Testis (tissue), 3 donors: Measurements from ENCODE around the gene PRR30. TPM values are rescaled to one million over a fixed set of nuclear protein-coding genes. Genes with fewer than 3 reads are reported as not detected.

Experiments
- DNase-seq: peaks from one replicate; pipeline ENCODE4 v3.0.0-alpha.2; 2019
- H3K27ac ChIP-seq, 2 donors: fragments of 200-600 bp; sonication (generic); one replicate each; pipeline ENCODE4 v1.5.1; 2019
- H3K27me3 ChIP-seq: fragments of 200-600 bp; sonication (generic); one replicate; pipeline ENCODE4 v1.5.1; 2019
- H3K36me3 ChIP-seq: fragments of 200-600 bp; sonication (generic); one replicate; pipeline ENCODE4 v1.5.1; 2017; ENCODE audit warnings: low read depth; ENCODE audit errors: missing control alignments
- H3K4me1 ChIP-seq: fragments of 200-600 bp; sonication (generic); one replicate; pipeline ENCODE4 v1.5.1; 2019
- H3K4me3 ChIP-seq, 2 donors: fragments of 200-600 bp; sonication (generic); one replicate each; pipeline ENCODE4 v1.5.1; 2017 to 2019
- H3K9me3 ChIP-seq: fragments of 200-600 bp; sonication (generic); one replicate; pipeline ENCODE4 v1.5.1; 2017
- POLR2A ChIP-seq: fragments of 450-650 bp; IDR thresholded peaks from one replicate; pipeline ENCODE4 v1.6.1; 2017; ENCODE audit warnings: antibody characterized with exemption, mild to moderate bottlenecking, moderate library complexity
- WGBS, 2 donors: methylation state at CpG; one replicate each; pipeline ENCODE4 v1.1.5; 2018; 5-methylcytosine and 5-hydroxymethylcytosine counted together
- intact Hi-C: fragments of 100-400 bp; cut with DNase I; formaldehyde crosslinking; loops from one replicate; pipeline ENCODE4 v1.15.1; 2023; ENCODE audit warnings: low total_unique reads
- polyA plus RNA-seq: library from polyadenylated mRNA; stranded (reverse); fragments of 350-450 nt; fragmentation: Illumina TruSeq; extraction: RNeasy Lipid Tissue Mini Kit (QIAGEN cat#74804); gene quantifications from one replicate; pipeline ENCODE4 v1.2.3, GENCODE V29; 2014; ENCODE audit warnings: low read depth, low replicate concordance; ENCODE audit not compliant: insufficient read depth
- total RNA-seq, 2 donors: library from RNA; depleted of rRNA; stranded (reverse); fragments of >200 nt; gene quantifications; one replicate each; pipeline ENCODE4 v1.2.3, GENCODE V29; 2016
- TF ChIP-seq, protein P1 (sequence below), 3 experiments: fragments of 450-650 bp in 2 of 3; fragments of 200-600 bp in 1 of 3; sonication (generic) in 1 of 3; IDR thresholded peaks; one replicate each; pipeline ENCODE4 v1.5.1; 2016 to 2019; ENCODE audit warnings: antibody characterized with exemption in 3 of 3, mild to moderate bottlenecking in 2 of 3, moderate library complexity in 1 of 3

The PRR30 gene
- total and polyA plus RNA-seq, 3 donors from 2014 or later, result 12.8 to 153 (median 55.4) TPM

DNA sequence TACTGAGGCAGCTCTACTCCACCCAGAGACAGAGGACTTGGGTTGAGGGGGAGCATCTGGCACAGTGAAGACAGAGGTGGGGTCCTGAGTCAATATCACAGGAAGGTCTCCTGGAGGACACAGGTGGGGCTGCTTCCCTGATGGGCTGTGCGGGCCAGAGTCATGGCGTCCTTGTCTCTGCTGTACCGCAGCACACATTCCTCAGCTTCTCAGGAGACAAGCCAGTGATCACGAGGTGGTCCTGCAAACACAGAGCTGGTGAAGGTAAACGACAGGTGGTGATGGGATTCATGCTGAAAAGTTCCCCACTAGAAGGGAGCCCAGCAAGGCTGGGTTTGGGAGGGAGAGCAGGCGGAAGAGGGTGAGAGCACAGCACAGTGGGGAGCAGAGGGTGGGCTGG lies 19.3 kb upstream of the PRR30 start:
- no peaks in the 10 kb centered on the region for H3K27me3 ChIP-seq
- H3K27ac ChIP-seq, result no peak overlapping the region
- H3K9me3 ChIP-seq, result no peaks in the 10 kb centered on the region
- no peak for DNase-seq
- 84 to 86% methylated on average over 5 to 6 of the region's 6 CpGs for WGBS, 2 donors
- intact Hi-C loops, result no loop called here
- no peak overlapping the region for H3K4me3 ChIP-seq
- TF ChIP-seq, protein P1, sequence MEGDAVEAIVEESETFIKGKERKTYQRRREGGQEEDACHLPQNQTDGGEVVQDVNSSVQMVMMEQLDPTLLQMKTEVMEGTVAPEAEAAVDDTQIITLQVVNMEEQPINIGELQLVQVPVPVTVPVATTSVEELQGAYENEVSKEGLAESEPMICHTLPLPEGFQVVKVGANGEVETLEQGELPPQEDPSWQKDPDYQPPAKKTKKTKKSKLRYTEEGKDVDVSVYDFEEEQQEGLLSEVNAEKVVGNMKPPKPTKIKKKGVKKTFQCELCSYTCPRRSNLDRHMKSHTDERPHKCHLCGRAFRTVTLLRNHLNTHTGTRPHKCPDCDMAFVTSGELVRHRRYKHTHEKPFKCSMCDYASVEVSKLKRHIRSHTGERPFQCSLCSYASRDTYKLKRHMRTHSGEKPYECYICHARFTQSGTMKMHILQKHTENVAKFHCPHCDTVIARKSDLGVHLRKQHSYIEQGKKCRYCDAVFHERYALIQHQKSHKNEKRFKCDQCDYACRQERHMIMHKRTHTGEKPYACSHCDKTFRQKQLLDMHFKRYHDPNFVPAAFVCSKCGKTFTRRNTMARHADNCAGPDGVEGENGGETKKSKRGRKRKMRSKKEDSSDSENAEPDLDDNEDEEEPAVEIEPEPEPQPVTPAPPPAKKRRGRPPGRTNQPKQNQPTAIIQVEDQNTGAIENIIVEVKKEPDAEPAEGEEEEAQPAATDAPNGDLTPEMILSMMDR (IDR thresholded peaks at IDR 0.05), result no peak
- TF ChIP-seq POLR2A, result no peak
- no peaks in the 10 kb centered on the region for H3K36me3 ChIP-seq
- H3K4me1 ChIP-seq, result peaks cover 19% of the 10 kb centered on the region

DNA sequence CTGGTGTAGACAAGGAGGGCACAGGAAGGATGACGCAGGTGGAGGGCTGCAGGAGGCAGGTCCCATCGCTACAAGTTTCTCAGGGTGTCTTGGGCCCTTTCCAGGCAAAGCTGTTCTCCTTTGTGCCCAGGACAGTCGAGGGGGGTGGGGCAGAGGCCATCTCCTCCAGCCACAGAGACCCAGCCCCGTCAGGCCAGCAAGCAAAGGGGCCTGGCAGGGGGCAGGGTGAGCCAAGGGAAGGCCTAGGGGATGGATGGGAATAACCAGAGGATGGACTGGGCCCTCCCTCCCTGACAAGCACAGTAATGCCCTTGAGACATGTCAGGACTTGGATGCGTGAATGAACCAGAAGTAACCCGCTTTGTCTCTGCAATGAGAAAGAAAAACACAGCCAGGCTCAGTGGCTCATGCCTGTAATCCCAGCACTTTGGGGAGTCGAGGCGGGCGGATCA lies 15.9 kb upstream of the PRR30 start:
- Histone ChIP-seq H3K9me3 (no peaks in the 10 kb centered on the region), H3K36me3 (no peaks in the 10 kb centered on the region), H3K27me3 (no peaks in the 10 kb centered on the region), H3K4me3 (no peak overlapping the region), H3K27ac (peak overlapping the region; percentile 75 to 89), H3K4me1 (peaks cover 14% of the 10 kb centered on the region)
- TF ChIP-seq POLR2A, result no peak
- TF ChIP-seq, protein P1 (IDR thresholded peaks at IDR 0.05), result no peak
- intact Hi-C loops, result no loop called here
- 47 to 60% methylated on average over 8 to 9 of the region's 9 CpGs for WGBS, 2 donors
- peak; percentile 48 for DNase-seq

DNA sequence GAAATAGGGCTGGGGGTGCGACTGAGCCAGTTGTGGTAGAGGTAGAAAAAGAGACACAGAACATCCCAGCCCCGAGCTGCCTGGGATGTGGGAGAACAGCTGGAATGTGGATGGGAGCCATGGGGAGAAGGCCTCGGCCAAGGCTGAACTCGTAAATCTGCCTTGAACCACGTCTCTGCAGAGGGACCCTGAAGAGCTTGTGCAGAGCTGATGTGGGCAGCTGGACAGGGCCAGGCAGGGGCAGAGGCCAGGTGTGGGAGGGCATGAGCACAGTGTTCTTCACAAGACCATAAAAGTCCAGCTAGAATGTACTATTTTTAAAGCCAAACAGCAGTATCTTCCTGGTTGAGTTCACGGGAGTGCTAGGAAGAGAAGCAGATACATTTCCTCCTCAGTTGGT lies 15.3 kb upstream of the PRR30 start:
- TF ChIP-seq POLR2A, result no peak
- TF ChIP-seq, protein P1 (IDR thresholded peaks at IDR 0.05), result no peak
- 24 to 36% methylated on average over 6 of the region's 6 CpGs for WGBS, 2 donors
- Histone ChIP-seq H3K27me3 (no peaks in the 10 kb centered on the region), H3K4me1 (peaks cover 18% of the 10 kb centered on the region), H3K4me3 (no peak overlapping the region), H3K36me3 (no peaks in the 10 kb centered on the region), H3K9me3 (no peaks in the 10 kb centered on the region), H3K27ac (peak overlapping the region; percentile 75 to 89)
- intact Hi-C loops, result no loop called here
- DNase-seq, result peak; percentile 85

DNA sequence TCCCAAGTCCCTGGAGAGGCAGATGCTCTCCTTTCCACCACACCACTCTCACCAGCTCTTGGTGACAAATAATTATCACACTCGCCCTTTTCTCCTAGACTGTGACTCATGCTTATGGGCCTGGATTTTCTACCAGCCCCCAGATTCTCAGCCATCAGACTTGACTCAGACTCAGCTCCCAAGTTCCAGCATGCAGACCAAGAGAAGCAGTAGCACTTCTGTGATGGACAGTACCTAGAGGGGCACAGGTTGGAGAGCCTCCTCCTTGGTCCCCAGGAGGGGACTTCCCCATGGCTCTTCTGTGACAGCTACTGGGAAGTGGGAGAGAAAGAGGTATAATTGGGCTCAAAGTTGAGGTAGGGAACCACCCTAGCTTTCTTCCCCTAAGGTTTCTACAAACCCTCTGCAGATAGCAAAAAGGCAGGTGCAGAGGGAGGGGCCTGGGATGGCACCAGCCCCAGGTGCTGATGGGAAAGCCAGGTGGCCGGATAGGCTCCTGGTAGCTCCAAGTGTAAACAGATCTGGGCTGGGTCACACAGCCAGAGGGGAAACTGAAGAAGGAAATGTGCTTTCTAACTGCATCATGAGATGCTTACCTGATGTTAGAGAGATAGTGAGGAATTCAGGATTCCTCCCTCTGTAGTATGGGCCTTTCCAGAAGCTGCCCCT lies 13.7 kb upstream of the PRR30 start:
- no peak for DNase-seq
- H3K4me3 ChIP-seq, result no peak overlapping the region
- H3K36me3 ChIP-seq, result no peaks in the 10 kb centered on the region
- H3K27ac ChIP-seq, result peak overlapping the region in 1 of 2 donors; percentile 8
- no peak for TF ChIP-seq POLR2A
- TF ChIP-seq, protein P1 (IDR thresholded peaks at IDR 0.05), result no peak
- H3K9me3 ChIP-seq, result no peaks in the 10 kb centered on the region
- H3K4me1 ChIP-seq, result peaks cover 29% of the 10 kb centered on the region
- 80 to 85% methylated on average over 2 of the region's 2 CpGs for WGBS, 2 donors
- intact Hi-C loops, result no loop called here
- no peaks in the 10 kb centered on the region for H3K27me3 ChIP-seq
